ENCODE measurements around the gene INS. TPM values are rescaled to one million over a fixed set of nuclear protein-coding genes. Genes with fewer than 3 reads are reported as not detected.

The INS gene
- total and polyA plus RNA-seq, 2 donors from 2014 or later = not detected

DNA sequence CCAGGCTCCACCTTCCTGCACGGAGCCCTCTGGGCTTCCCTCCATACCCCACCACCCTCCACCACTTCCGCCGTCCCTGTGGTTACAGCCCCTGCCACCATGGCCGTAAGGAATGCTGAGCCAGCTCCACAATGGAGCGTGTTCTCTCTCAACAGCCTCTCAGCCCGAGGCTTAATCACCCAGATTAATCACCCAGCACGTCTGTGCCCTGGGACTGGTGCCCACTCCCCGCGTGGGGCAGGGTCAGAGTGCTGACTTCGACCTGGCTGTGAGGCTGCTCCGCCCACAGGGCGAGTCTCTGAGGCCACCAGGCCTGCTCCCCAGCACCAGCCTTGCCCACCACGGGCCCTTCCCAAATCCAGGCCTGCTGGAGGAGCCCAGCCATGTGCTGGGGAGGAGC lies 14.7 kb upstream of the INS start:
- no peaks in the 10 kb centered on the region for H3K27me3 ChIP-seq (ENCODE audit: control insufficient read depth, insufficient read depth, low read length)
- H3K9me3 ChIP-seq (ENCODE audit: control insufficient read depth in 2 of 3, insufficient read depth in 1 of 3, low read length in 3 of 3) = no peaks in the 10 kb centered on the region
- H3K4me3 ChIP-seq (ENCODE audit: low read length in 3 of 3) = no peak overlapping the region
- no peak for FAIRE-seq
- intact Hi-C loops (cut with DNase I) = no loop called here
- no peaks in the 10 kb centered on the region for H3K36me3 ChIP-seq (ENCODE audit: control insufficient read depth in 2 of 3, insufficient read depth in 3 of 3, low read length in 3 of 3)
- DNase-seq = peak in 3 of 5 donors; percentile 58 to 69 (median 63)
- no peaks in the 10 kb centered on the region for H3K4me1 ChIP-seq (ENCODE audit: control insufficient read depth in 2 of 3, insufficient read depth in 2 of 3, low read depth in 1 of 3, low read length in 3 of 3)
- H3K9ac ChIP-seq (ENCODE audit: low read length in 3 of 3) = no peak overlapping the region
- TF ChIP-seq, protein P1, sequence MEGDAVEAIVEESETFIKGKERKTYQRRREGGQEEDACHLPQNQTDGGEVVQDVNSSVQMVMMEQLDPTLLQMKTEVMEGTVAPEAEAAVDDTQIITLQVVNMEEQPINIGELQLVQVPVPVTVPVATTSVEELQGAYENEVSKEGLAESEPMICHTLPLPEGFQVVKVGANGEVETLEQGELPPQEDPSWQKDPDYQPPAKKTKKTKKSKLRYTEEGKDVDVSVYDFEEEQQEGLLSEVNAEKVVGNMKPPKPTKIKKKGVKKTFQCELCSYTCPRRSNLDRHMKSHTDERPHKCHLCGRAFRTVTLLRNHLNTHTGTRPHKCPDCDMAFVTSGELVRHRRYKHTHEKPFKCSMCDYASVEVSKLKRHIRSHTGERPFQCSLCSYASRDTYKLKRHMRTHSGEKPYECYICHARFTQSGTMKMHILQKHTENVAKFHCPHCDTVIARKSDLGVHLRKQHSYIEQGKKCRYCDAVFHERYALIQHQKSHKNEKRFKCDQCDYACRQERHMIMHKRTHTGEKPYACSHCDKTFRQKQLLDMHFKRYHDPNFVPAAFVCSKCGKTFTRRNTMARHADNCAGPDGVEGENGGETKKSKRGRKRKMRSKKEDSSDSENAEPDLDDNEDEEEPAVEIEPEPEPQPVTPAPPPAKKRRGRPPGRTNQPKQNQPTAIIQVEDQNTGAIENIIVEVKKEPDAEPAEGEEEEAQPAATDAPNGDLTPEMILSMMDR (IDR thresholded peaks at IDR 0.05; ENCODE audit: borderline replicate concordance, extremely low read depth, insufficient read depth) = no peak
- no peak overlapping the region for H3K27ac ChIP-seq (ENCODE audit: low read depth in 2 of 2, low read length in 2 of 2)

DNA sequence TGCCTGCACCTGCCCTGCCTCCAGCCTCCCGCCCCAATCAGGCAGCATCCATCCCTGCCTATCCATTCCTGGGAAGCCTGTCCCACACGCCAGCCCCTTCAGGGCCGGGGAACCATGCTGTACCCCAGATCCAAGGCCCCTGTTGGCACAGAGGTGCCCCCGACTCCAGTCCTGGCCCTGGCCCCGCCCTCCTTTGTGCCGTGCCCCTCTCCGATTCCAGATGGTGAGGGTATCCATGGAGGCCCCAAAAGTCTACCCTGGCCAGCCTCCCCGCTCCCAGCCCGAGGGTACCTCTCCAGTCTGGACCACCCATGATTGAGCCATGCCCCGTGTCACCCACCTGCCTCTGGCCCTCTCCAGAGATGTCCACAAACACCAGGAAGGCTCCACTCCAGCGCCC lies 13.4 kb upstream of the INS start:
- Histone ChIP-seq H3K9ac (ENCODE audit: low read length in 3 of 3) (no peak overlapping the region), H3K4me1 (ENCODE audit: control insufficient read depth in 2 of 3, insufficient read depth in 2 of 3, low read depth in 1 of 3, low read length in 3 of 3) (no peaks in the 10 kb centered on the region), H3K4me3 (ENCODE audit: low read length in 3 of 3) (no peak overlapping the region), H3K9me3 (ENCODE audit: control insufficient read depth in 2 of 3, insufficient read depth in 1 of 3, low read length in 3 of 3) (no peaks in the 10 kb centered on the region), H3K27me3 (ENCODE audit: control insufficient read depth, insufficient read depth, low read length) (no peaks in the 10 kb centered on the region), H3K36me3 (ENCODE audit: control insufficient read depth in 2 of 3, insufficient read depth in 3 of 3, low read length in 3 of 3) (no peaks in the 10 kb centered on the region), H3K27ac (ENCODE audit: low read depth in 2 of 2, low read length in 2 of 2) (no peak overlapping the region)
- FAIRE-seq (no peak), DNase-seq (no peak)
- TF ChIP-seq, protein P1 (IDR thresholded peaks at IDR 0.05; ENCODE audit: borderline replicate concordance, extremely low read depth, insufficient read depth) = no peak
- intact Hi-C loops (cut with DNase I) = no loop called here

DNA sequence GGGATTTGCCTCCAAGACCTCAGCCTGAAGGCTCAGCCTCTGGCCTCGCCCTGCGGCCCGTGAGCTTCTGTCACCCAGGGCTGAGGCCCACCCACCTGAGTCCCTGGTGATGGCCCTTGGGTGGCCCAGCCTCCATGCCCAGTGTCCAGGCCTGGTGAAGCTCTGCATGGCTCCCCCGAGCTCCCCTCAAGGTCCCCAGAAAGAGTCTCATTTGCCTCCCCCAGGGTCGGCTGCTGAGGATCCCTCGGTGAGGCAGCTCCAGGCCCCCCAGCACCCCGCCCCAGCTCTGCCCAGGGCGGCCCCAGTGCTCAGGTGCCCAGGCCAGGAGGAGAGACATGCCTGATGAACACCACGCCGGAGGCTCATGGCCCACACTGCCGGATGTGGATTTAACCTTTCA lies 12.8 kb upstream of the INS start:
- H3K36me3 ChIP-seq (ENCODE audit: control insufficient read depth in 2 of 3, insufficient read depth in 3 of 3, low read length in 3 of 3) = no peaks in the 10 kb centered on the region

More for the DNA sequence above, 12.8 kb upstream of the INS start:
- DNase-seq (no peak), FAIRE-seq (no peak)
- Histone ChIP-seq H3K9me3 (ENCODE audit: control insufficient read depth in 2 of 3, insufficient read depth in 1 of 3, low read length in 3 of 3) (no peaks in the 10 kb centered on the region), H3K9ac (ENCODE audit: low read length in 3 of 3) (no peak overlapping the region), H3K4me3 (ENCODE audit: low read length in 3 of 3) (no peak overlapping the region), H3K27me3 (ENCODE audit: control insufficient read depth, insufficient read depth, low read length) (no peaks in the 10 kb centered on the region), H3K27ac (ENCODE audit: low read depth in 2 of 2, low read length in 2 of 2) (no peak overlapping the region), H3K4me1 (ENCODE audit: control insufficient read depth in 2 of 3, insufficient read depth in 2 of 3, low read depth in 1 of 3, low read length in 3 of 3) (no peaks in the 10 kb centered on the region)
- TF ChIP-seq, protein P1 (IDR thresholded peaks at IDR 0.05; ENCODE audit: borderline replicate concordance, extremely low read depth, insufficient read depth) = no peak
- intact Hi-C loops (cut with DNase I) = no loop called here
